Left renal pelvis (tissue), 4 donors: ENCODE results near the gene PSD. TPM values are rescaled to one million over a fixed set of nuclear protein-coding genes. Genes with fewer than 3 reads are reported as not detected.
A peak's percentile ranks its signal among the peaks of the same experiment; 100 is the strongest.
"Not testable (repeated sequence)": the region's sequence is repeated elsewhere in the genome, so short reads cannot be mapped to it uniquely, and the experiment has no call there.

ENCODE experiments used
- DNase-seq, 4 donors: peaks; one replicate each; pipeline ENCODE4 v3.0.0-alpha.2; 2013; ENCODE audit warnings: low read depth in 4 of 4, low spot score in 3 of 4
- polyA plus RNA-seq, 4 donors: library from polyadenylated mRNA; unstranded; fragments of 120-200 nt; gene quantifications; one replicate each; pipeline ENCODE4 v1.2.1, GENCODE V29; 2013; ENCODE audit not compliant: insufficient read length in 4 of 4

The PSD gene
- polyA plus RNA-seq: 10 to 100 TPM in 2 of 4 donors, 1 to 10 TPM in 2; 7.0 to 16.4 (median 11.0) TPM

DNA sequence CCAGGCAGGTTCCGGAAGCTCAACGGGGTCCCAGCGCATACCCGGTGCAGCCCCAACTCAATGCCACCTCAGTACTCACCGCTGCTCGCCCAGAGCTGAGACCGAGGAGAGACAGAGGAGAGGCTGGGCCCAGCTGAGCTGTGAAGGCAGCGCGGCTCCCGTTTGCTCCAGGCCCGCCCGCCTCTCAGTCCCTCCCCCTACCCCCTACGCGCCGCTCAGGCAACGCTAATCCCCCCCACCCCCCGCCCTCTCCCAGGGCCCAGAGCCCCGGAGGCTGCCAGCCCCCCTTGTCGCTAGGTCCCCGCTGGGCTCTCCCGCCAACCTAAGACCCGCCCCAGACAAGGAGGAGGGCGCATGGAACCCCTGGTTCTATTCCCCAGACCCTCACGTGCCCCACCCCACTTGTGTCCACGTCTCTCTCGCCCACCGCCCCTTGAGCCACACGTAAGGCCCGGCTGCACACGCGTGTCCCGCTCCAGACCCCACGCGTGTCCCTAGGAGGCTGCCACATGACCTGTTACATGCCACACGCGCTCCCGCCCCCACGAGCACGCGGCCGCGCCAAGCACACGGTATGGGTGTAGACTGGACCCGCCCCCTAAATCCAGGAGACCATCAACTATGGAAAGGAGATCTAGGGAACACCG lies at the start of gene PSD:
Gene PSD, minus strand, starts transcription at position 164 of the 647 bp plus-strand sequence. CDS start 1,747 bp downstream, outside the sequence.
- no peak for DNase-seq

DNA sequence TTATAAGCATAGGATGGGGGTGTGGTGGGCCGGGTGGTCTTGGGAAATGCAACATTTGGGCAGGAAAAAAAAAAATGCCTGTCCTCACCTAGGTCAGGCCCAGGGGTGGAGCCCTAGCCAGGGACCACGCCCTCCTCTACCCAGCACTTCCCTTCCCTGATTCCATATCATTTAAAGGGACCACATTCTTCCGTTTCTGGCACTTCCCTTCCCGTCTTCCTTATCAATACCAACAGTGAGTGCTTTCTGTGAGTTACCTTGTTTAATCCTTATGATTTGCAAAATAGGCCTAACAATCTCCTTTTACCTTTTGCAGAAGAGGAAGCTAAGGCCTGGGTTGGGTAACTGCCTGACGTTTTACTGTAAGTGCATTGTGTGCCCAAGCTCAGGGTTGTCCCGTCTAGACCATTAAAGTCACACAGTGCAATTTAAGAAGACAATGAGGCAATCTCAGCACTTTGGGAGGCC lies 49.4 kb upstream of the PSD start:
- DNase-seq: no peak

DNA sequence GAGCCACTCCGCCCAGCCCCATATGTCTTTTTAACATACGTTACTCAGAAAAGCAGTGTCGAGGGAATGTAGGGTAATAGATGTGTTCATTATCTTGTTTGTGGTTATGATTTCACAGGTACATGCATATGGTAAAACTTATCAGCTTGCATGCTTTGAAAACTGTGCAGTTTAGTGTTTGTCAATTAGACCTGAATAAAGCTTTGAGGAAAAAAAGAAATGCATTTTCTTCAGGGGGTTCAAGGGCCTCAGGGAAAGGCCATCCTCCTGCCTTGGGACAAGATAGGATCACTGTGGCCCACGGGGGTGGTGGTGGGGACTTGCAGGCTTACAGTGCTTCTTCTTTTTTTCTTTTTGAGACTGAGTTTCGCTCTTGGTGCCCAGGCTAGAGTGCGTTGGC lies 48.7 kb upstream of the PSD start:
- DNase-seq: no peak

DNA sequence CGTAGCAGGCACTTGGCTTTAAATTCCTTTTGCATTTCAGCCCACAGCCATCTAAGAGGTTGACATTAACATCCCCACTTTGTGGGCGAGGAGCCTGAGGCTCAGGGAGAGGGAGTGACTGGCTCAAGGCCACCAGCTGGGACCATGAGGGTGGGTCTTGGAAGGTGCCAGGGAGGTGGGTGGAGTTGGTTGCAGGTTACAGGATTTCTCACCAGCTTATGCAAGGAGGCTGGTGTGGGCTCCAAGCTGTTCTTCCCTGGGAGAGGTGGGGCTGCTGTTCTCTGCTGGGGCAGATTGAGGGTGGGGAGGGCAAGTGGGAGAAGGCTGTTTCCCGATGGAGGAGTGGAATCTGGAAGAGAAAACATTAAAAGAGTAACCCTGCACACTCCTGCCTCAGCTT lies 46.9 kb upstream of the PSD start:
- no peak for DNase-seq

DNA sequence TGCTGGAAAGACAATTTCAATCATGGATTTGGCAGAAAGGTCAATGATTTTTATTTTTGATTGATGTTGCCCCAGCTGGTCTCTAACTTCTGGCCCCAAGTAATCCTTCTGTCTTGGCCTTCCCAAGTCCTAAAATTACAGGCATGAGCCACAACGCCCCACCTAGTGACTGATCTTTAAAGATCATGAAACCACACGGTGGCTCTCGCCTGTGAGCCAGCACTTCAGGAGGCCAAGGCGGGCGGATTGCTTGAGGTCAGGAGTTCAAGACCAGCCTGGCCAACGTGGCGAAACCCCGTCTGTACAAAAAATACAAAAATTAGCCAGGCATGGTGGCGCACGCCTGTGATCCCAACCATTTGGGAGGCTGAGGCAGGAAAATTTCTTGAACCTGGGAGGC lies 45.4 kb upstream of the PSD start:
- DNase-seq: no peak

DNA sequence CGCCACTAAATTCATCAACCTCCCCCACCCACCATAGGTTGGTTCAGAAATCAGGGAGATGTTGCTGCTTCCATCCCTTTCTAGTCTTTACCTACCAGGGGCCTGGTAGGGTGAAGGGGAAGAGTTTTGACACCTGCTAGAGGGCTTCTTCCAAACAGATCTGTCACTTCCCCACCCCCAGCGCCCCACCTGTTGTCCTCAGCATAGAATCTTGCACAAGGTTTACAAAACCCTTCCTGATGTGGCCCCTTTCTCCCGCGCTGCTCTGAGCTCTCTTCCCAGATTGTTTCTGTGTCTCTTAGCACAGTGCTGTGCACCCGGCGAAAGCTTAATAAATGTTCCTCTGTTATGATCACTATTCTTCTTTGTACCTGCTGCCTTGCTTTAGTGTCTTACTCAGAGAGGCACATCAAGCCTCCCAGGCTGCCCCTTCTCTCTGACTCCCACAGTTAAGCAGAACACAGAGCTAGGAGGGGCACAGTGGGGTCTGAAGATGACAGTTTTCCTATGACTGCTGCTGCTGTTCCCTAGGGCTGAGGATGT lies 44.0 kb upstream of the PSD start:
- DNase-seq: no peak

DNA sequence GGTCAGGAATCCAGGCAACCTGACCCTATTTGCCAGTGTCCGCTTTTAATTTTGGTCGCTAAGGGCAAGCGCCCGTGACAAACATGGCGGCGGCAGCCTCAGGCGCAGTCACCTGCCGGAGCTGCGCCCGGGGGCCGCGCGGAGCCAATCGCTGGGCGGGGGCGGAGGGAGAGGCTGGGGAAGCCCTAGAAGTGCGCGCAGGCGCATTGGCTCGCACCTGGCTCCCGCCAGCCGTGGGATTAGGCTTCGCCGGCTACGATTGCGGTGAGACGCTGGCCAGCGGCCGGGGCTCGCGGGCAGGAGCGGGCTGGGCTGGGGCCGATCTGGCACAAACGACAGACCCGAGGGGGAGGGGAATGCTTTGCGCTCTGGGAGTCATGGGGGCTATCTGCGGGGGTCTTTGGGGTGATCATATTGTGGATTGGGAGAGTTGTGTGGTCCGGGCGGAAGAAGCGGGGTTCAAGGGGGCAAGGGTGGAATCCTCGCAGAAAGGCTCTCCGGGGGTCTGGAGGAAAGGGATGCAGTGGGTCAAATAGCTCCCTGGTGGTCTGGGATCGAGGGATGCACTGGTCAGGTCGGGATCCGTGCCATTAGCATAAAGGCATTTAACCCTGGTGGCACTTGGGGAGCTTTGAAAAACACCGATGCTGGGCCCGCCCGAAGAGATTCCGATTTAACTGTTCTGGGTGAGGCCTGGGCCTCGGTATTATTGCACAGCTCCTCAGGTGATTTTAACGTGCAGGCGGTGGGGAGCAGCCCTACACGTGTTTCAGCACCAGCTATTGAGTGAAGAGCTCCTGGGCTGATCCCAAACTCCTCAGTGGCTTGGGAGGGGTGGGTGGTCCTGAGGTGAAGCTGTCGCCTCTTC lies 42.8 kb upstream of the PSD start:
- peak; percentile 74 to 81 (median 75) for DNase-seq

DNA sequence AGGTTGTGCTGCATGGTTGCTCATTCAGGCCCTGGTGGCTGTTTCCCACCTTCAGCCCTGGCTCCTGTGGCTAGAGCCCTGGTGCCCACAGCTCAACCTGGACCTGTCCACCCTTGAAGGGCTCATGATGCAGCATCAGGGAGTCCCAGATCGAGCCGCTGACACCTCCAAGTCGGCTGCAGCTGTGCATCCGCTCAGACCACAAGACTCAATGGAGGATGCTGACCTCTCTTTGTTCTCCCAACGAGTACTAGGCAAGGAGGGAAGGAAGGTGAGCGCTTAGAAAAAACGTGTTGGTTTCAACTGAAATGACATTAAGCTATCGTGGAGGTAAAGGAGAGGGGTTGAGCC lies 42.2 kb upstream of the PSD start:
- no peak for DNase-seq

DNA sequence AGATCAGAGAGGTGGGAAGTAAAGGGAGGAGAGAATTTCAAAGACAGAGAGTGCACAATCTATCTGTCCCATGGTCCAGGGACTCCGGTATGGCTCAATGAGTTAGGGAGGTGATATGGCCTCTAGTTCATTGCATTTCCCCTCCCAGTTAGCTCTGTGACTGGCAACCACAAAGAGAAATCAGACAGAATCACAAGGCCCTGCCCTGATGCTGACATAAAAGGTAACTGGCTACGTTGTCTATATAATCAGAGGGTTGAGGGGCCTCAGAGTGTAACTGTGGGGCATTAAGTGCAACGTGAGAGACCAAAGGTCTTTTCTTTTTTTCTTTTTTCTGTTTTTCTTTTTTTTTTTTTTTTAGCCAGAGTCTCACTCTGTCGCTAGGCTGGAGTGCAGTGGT lies 40.1 kb upstream of the PSD start:
- DNase-seq: no peak

DNA sequence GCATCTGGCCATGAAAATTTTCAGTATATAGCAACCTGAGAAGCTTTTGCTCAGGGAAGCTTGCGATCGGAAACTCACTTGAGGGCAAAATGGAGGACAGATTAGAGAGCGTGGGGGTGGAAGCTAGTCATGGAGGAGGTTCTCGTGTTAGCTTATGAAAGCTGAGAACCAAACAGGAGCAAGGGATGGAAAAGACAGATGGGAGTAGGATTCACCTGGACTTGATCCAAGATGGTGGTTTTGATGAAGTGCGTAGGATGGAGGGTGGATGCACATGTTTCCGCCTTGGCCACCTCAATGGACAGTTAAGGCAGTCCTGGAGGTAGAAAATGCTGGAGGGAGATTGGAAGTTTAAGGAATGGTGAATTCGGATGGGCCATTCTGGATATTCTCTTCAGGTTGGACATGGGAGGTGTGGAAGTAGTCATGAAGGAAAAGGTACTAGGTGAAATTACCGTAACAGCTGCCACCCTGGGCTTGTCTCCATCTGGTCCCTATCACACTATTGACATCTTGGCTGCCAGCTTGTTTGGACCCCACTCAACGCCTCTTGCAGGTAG lies 39.1 kb upstream of the PSD start:
- DNase-seq: no peak

DNA sequence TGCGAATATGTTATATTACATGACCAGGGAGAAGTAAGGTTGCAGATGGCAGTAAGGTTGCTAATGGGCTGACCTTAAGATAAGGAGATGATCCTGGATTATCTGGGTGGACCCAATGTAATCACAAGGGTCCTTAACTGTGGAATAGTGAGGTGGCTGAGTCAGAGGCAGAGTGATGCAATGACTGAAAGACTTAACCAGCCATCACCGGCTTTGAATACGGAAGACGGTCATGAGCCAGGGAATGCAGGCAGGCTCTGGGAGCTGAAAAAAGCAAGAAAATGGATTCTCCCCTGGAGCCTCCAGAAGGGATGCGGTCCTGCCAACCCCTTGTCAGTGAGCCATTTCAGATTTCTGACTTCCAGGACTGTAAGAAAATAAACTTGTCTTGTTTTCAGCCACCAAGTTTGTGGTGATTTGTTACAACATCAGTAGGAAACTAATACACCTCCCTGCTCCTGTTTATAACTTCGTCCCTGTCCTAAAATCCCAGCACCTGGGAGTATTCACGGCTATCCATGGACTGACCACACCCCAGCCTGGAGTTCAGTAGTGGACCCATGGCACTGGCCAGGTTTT lies 37.4 kb upstream of the PSD start:
- no peak for DNase-seq

DNA sequence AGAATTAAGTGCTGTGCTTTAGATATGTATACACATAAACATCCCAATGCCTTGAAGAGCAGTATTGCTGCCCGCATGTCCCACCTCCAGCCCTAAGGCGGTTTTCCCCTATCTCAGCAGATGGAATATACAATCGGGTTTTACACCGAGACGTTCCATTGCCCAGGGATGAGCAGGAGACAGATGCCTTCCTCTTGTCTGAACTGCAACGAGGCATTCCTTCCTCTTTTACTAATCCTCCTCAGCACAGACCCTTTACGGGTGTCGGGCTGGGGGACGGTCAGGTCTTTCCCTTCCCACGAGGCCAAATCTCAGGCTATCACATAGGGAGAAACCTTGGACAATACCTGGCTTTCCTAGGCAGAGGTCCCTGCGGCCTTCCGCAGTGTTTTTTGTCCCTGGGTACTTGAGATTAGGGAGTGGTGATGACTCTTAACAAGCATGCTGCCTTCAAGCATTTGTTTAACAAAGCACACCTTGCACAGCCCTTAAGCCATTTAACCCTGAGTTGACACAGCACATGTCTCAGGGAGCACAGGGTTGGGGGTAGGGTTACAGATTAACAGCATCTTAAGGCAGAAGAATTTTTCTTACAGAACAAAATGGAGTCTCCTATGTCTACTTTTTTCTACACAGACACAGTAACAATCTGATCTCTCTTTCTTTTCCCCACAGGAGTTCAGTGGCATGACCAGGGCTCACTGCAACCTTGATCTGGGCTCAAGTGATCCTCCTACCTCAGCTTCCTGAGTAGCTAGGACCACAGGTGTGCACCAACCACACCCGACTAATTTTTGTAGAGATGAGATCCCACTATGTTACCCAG lies 36.3 kb upstream of the PSD start:
- not testable (repeated sequence) for DNase-seq

DNA sequence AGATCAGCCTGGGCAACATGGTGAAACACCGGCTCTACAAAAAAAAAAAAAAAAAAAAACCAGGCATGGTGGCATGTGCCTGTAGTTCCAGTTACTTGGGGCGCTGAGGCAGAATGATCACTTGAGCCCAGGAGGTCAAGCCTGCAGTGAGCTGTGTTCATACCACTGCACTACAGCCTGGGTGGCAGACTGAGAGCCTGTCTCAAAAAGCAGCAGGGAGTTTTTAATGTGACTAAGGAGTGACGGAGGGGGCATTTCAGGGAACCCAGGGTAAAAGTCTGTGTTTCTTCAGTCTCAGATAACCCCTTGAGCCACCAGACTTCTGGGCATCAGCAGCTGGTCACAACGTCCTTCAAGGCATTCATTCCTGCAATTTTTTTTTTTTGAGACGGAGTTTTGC lies 34.9 kb upstream of the PSD start:
- DNase-seq: no peak

DNA sequence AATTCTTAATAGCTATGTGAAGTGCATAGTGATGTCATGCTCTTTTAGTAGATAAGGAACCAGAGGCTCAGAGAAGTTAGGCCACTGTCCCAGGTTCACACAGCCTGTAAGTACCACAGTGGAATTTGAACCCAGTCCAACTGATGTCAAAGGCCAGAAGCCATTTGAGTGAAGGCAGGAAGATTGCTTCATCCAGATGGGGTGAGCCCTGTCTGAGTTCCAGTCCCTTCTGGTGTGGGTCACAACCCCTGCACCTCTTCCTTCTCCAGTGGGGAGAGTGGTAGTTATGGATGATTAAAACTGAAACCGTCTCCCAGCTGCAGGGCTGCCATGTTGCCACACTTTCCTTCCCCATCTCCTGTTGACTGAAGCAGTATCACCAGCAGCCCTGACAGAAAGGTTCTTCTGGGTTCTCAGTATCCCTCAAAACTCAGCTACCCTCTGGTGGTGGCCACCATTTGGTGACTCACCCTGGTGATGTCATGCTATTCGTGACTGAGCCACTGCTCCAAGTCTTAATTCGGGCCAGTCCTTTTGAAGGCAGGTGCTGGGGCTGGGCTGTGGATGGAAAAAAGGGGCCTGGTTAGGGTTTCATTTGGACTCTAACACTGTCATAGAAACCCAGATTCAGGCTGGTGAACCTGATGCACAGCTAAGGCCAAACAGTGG lies 34.2 kb upstream of the PSD start:
- DNase-seq: no peak

DNA sequence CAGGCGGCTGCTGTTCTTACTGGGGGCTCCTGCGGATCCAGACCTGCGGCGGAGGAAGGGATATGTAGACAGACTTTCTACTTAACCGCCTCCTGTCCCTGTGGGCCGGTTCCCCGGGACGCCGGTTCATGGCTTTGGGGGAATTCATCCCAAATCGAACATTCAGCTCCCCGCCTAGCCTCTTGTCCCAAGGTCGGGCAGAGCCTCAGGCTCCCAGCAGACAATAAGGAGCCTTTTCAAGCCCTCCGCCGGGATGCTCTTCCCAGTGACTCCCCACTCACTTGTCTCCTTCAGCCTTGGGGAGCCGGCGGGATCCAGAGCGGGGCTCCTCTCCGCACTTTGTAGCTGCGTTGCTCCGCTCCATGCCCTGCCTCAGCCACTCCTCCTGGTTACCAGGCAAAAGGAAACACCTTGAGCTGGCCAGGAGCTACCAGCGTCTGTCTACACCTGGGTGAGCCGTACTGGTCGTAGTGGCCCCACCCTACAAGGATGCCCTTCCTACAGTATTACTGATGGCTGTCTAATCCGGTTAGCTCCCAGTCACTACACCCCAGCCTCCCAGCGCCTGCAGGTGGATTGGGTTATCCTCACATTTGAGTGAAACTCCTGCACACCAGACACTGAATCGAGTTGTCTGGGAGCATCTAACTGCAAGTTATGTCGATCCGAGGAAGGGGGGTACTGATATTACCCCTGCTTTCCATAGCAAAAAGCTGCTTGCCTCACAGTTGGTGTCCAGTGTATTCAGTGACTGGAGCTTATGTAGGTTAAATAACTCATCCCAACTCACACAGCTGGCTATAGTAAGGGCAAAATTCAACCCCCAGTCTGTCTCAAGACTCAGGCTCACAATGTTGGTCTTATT lies 32.8 kb upstream of the PSD start, which contains the start of gene C10orf95:
Gene C10orf95, minus strand, starts transcription at position 439 of the 865 bp plus-strand sequence. CDS start 450 bp downstream, outside the sequence.
- DNase-seq: no peak

DNA sequence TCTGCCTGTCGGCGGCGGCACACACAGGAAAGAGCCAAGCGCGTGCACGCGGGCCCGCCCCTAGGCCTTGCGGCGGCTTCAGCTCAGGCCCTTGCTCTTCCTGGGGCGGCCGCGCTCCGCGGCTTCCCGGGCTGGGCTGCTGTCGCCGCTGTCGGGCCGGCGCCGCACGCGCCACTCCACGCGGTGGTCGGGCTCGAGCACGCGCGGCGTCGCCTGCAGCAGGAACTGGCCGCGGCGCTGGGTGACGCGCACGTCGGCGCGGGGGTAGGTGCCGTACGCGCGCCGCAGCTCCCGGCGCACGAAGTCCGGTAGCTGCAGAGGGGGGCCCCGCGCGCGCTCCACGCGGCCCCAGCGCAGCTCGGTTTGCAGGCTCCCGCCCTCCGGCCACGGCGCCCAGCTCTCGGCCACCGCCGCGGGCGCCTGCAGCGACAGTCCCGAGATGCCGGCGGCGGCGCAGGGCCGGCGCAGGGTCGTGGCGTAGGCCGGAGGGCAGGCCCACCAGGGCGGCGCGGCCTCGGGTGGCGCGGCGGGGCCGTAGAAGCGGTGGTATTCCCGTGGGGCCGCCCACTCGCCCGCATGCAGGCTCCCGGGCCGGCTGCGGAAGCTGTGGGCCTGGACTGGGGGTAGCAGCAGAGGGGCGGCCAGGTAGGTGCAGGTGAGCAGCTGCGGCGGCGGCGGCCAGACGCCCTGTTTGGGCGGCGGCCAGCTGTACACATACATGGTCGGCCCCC lies 32.0 kb upstream of the PSD start:
- peak in 2 of 4 donors; percentile 69 to 76 for DNase-seq

DNA sequence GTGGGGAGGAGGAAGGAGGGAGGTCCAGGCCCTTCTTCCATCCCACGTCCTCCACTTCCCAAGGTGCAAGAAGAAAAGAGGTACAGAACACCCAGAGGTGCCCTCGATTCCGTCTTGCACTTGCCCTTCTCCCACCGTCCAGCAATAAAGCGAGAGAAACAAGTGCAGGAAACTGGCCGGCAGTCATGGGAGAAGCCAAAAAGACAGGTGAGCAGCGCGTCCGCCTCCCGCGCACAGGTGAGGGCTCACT lies 31.5 kb upstream of the PSD start:
- DNase-seq: no peak
